GM15510 (cell line): ENCODE measurements around the gene RP9.

Experiments used
- POLR2A ChIP-seq: IDR thresholded peaks from 3 replicates; pipeline ENCODE4 v1.6.1; 2011; ENCODE audit warnings: borderline replicate concordance; ENCODE audit not compliant: insufficient read length; ENCODE audit errors: extremely low read depth

RP9 gene

DNA sequence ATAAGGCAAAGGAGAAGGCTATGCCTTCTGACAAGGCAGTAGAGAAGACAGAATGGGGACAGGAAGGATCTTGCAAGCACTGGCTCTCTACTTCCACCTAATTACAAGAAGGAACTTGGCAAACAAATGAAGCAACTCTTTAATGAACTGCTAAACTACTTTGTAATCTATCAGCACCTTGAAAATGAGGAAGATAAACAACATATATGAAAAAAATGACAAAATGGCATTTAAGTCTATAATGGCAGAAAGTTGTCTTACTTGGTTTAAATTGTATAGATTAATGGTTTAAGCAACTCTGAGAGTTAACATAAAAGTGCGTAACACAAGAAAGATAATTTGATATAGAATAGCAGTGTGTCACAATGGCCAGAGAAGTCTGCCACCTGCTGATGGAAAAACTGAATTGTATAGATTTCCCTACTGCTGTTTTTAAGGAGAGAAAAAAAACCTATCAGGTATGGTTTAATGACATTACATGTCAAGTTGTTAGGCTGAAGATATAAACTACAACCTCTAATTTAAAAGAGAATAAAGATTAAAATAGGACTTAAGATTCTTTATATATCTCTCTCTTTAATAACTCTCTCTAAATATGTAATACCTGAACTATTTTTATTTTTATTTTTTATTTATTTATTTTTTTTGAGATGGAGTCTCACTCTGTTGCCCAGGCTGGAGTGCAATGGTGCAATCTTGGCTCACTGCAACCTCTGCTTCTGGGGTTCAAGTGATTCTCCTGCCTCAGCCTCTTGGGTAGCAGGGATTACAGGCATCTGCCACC is 58.5 kb downstream of the RP9 start:
- TF ChIP-seq POLR2A: no peak

DNA sequence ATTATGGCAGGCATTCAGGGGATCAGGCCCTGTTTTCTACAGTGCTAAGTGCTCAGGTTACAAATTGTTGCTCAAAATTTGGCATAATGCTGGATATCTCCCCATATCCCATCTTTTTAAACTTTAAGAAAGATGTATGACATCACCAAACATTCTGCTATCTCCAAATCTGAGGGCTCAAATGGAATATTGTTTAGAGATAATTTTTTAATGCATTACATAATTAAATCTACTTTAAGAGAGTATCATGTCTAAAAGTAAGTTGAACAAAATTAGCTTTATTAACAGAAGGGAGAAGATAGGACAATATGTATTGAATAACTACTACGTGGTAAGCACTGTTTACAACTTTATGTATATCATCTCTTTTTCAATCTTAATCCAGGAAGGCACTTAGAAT is 60.5 kb downstream of the RP9 start:
- no peak for TF ChIP-seq POLR2A

DNA sequence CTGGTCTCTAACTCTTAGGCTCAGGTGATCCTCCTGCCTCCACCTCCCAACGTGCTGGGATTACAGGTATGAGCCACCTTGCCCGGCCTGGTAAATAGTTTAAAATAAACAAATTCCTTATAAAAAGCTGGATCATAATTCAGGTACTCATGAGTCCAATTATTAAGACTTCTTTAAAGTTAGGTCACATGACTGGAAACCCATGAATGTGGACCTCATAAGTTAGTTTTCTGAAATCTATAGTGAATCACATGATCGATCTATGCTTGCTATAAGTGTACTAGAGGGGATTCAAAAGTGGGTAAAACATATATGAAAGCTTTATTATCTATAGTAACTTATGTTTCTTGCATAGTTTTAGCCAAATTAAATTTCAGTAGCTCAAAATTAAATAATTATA is 60.9 kb downstream of the RP9 start:
- no peak for TF ChIP-seq POLR2A

DNA sequence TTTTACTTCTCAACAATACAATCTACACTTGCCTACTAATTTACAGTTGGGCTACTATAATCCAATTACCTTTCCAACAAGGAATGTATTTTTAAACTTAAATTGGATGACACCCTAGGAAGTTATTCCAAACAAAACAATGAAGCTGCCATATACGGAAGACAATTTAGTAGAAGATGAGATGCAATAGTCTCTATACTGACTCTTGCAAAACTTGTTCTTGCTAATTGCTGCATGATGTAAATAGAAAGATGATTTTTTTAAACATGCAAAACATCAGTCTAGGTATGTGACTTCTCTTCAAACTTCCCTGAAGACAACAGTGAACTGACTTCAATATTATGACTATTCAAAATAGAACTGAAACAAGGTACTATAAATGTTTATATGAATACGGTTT is 64.2 kb downstream of the RP9 start:
- no peak for TF ChIP-seq POLR2A
